GM23248 (cell line): ENCODE measurements around the gene SNX4.

ENCODE experiments used
- EZH2 ChIP-seq: fragments of 200-600 bp; sonication (generic); IDR thresholded peaks from 2 replicates; pipeline ENCODE4 v1.6.1; 2018; ENCODE audit warnings: antibody characterized with exemption, mild to moderate bottlenecking; ENCODE audit not compliant: insufficient read depth, poor library complexity, severe bottlenecking
- EZH2phosphoT487 ChIP-seq: fragments of 200-600 bp; sonication (generic); IDR thresholded peaks from 2 replicates; pipeline ENCODE4 v1.6.1; 2018; ENCODE audit warnings: antibody characterized with exemption, moderate library complexity, mild to moderate bottlenecking, low read depth; ENCODE audit not compliant: insufficient read depth

- TF ChIP-seq EZH2 (no peak), EZH2phosphoT487 (no peak)
Observed at GRCh38 chr3:125513490-125514115, 6.4 kb downstream of the SNX4 start.
